Liver (tissue), 3 donors: ENCODE results near the gene LYRM9.

Experiments
- CTCF ChIP-seq: fragments of 150-350 bp; IDR thresholded peaks from 2 replicates; pipeline ENCODE4 v1.5.1; 2017; ENCODE audit warnings: improper control_type of control experiment, low read depth, low read length; ENCODE audit not compliant: missing input control
- GABPA ChIP-seq, 2 donors: IDR thresholded peaks in 1 of 2; conservative IDR thresholded peaks in 1 of 2; 2 replicates each; pipeline ENCODE4 v1.6.1; 2016; ENCODE audit warnings: antibody characterized with exemption in 2 of 2, mild to moderate bottlenecking in 1 of 2, moderate library complexity in 1 of 2
- donor health status: healthy.
- donor health status: healthy.

GRCh38 chr17:27895940-27896535 lies 2.9 kb upstream of the LYRM9 start:
- no peak for TF ChIP-seq CTCF
- TF ChIP-seq GABPA (IDR thresholded peaks at IDR 0.05 in 1 of 2, conservative IDR thresholded peaks at IDR 0.05 in 1 of 2): no peak
